Measurements from ENCODE around the gene PTPRD.

DNA sequence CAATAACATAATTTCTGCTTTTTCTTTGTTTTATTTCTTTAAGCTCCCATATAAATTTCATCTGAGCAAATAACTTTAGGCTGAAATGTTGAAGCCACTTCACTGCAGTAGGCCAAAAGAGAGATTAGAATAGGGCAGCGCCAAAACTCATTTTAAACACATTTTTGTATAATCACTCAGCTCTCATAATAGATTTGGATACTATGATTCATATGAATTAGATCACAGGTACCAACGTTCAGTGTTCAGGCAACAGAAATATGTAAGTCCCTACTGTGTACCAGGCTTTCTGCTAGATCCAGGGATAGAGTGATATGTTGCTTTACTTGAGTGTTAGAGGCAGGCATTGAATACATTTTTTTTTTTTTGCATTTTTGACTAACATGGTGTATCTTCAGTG is 370.5 kb downstream of the PTPRD start:
- no peak for TF ChIP-seq POLR2AphosphoS5 (IDR thresholded peaks at IDR 0.05; ENCODE audit: low read depth, low read length)
- TF ChIP-seq, protein P1, sequence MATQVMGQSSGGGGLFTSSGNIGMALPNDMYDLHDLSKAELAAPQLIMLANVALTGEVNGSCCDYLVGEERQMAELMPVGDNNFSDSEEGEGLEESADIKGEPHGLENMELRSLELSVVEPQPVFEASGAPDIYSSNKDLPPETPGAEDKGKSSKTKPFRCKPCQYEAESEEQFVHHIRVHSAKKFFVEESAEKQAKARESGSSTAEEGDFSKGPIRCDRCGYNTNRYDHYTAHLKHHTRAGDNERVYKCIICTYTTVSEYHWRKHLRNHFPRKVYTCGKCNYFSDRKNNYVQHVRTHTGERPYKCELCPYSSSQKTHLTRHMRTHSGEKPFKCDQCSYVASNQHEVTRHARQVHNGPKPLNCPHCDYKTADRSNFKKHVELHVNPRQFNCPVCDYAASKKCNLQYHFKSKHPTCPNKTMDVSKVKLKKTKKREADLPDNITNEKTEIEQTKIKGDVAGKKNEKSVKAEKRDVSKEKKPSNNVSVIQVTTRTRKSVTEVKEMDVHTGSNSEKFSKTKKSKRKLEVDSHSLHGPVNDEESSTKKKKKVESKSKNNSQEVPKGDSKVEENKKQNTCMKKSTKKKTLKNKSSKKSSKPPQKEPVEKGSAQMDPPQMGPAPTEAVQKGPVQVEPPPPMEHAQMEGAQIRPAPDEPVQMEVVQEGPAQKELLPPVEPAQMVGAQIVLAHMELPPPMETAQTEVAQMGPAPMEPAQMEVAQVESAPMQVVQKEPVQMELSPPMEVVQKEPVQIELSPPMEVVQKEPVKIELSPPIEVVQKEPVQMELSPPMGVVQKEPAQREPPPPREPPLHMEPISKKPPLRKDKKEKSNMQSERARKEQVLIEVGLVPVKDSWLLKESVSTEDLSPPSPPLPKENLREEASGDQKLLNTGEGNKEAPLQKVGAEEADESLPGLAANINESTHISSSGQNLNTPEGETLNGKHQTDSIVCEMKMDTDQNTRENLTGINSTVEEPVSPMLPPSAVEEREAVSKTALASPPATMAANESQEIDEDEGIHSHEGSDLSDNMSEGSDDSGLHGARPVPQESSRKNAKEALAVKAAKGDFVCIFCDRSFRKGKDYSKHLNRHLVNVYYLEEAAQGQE (IDR thresholded peaks at IDR 0.05; ENCODE audit: insufficient read depth in 1 of 2, low read depth in 2 of 2, low read length in 2 of 2): no peak

Measured in PFSK-1 (cell line).